Measurements from ENCODE around the gene ABCC9.

DNA sequence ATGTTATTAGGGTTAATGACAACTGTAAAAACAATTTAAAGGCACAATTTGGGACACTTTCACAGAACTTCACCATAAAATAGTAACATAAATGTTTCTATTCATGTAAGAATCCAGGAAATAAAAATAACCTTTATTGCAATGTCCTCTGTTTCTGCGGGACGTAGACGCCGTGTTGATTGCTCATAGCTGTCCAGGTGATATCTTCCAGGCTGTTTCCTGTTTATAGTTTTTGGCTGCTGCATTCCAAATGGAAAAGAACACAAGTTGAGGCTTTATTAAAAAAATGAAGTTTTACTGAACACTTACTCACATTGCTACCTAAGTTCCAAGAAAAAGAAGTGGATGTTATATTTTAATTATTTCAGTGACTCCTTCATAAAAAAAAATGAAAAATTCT lies 58.6 kb downstream of the ABCC9 start:
- TF ChIP-seq, protein P1, sequence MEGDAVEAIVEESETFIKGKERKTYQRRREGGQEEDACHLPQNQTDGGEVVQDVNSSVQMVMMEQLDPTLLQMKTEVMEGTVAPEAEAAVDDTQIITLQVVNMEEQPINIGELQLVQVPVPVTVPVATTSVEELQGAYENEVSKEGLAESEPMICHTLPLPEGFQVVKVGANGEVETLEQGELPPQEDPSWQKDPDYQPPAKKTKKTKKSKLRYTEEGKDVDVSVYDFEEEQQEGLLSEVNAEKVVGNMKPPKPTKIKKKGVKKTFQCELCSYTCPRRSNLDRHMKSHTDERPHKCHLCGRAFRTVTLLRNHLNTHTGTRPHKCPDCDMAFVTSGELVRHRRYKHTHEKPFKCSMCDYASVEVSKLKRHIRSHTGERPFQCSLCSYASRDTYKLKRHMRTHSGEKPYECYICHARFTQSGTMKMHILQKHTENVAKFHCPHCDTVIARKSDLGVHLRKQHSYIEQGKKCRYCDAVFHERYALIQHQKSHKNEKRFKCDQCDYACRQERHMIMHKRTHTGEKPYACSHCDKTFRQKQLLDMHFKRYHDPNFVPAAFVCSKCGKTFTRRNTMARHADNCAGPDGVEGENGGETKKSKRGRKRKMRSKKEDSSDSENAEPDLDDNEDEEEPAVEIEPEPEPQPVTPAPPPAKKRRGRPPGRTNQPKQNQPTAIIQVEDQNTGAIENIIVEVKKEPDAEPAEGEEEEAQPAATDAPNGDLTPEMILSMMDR (IDR thresholded peaks at IDR 0.05), result no peak
- no peak for TF ChIP-seq POLR2A (IDR thresholded peaks at IDR 0.05)

All from ovary (tissue), 3 donors.